GM19438 (cell line): ENCODE data around the gene NKX6-2.
"Not testable (repeated sequence)": the region's sequence is repeated elsewhere in the genome, so short reads cannot be mapped to it uniquely, and the experiment has no call there.

ENCODE experiments used
- ATAC-seq: cut with Tn5 transposase; IDR thresholded peaks from one replicate; pipeline ENCODE4 v1.9.1; 2021; ENCODE audit warnings: low read depth; ENCODE audit not compliant: unreplicated experiment

NKX6-2 gene

DNA sequence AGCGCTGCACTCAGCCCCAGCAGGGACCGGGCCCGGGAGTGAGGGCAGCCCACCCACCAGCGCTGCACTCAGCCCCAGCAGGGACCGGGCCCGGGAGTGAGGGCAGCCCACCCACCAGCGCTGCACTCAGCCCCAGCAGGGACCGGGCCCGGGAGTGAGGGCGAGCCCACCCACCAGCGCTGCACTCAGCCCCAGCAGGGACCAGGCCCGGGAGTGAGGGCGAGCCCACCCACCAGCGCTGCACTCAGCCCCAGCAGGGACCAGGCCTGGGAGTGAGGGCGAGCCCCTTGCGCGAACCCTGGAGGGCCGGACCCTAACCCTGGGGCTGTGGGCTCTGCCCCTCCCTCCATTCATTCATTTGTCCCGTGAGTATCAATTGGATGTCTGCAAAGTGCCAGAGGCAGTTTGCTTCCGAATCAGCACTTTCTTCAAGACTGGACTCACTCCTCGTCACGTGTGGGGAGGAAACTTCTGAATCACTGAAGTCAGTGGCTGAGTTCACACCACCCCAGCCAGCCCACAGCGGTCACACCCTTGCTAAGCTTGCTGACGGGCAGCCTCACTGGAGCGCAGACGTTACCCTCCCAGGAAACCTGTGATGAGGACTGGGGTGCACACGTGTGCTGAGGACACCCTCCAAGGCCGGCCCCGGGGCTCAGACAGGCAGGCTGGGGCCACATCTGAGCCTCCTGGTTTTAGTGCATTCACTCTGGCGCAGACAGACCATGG is 42.6 kb downstream of the NKX6-2 start:
- ATAC-seq = not testable (repeated sequence)

DNA sequence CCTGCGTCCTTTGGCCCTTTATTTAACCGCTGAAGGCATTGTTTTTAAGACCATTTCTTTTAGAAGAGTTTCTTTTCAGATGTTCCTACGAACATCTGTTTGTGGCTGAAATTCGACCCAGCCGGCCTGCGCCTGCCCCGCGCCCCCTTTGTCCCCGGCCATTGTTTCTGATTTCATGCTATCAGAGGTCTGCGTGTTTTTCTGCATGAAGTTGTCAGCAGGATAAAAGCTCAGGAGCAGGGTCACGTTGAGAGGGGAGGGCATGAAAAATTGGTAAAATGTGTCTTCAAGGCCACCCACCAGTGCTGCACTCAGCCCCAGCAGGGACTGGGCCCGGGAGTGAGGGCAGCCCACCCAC is 43.1 kb downstream of the NKX6-2 start:
- no peak for ATAC-seq

DNA sequence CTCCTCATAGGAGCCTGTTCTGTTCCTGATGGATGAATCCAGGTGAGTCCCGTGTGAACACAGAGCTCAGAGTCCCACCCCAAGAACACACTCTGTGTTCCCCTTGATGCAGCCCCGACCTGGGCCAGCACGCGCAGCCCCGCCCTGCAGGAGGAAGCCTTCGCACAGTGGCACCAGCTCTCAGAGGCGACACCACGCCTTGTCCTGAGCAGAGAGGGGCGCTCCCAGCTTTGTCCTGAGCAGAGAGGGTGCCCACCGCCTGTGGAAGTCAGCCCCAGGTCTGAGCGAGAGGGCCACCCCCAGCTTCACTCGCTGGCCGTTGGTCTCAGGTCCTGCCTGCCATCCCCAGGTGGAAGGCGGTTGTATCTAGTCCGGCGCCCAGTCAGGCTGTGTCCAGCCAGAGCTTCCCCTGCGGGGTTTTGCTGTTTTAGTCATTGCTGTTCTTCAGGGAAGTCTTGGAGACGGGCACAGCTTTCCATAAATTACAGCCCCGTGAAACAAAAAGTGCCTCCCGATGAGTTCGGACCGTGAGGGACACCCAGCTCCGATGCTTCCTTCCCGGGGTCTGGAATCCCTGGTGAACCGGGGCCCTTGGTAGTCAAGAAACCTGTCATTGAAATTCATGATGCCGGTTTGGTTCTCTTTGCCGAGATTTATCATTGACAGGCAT is 43.6 kb downstream of the NKX6-2 start:
- ATAC-seq = no peak

DNA sequence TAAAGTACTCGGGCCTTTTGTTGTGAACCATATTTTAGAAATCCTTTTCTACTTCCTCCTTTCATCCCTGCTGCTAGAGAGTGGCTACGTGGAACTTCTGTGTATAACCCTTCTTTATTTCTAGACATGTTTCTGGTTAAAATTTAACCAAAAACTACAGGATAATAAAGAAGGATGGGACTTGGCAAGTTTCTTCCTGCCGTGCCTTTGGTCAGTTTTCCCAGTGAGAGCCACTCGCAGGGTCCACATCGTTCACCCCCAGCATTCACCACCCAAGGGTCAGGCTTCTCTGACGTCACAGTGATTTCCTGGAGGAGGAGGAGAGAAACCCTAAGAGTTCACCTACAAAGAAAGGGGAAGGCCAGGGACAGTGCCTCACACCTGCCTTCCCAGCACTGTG is 45.4 kb downstream of the NKX6-2 start:
- ATAC-seq = no peak

DNA sequence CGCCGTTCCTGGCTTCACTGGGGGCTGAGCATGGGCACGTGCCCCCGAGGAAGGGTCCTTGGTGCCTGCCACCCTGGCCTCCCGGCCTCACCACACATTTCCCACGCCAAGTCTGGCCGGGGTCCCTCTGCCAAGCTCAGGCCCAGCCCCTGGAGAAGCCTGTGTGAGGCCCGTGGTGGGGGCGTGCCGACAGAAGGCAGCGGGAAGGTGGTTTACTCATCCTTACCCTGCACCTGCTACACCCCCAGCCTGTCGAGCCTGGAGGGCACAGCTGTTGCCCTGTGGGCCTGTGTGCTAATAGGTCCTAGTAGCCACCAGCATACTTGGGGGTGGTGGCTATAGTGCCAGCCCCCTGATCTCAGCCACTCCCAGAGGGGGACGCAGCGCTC is 46.7 kb downstream of the NKX6-2 start:
- no peak for ATAC-seq

DNA sequence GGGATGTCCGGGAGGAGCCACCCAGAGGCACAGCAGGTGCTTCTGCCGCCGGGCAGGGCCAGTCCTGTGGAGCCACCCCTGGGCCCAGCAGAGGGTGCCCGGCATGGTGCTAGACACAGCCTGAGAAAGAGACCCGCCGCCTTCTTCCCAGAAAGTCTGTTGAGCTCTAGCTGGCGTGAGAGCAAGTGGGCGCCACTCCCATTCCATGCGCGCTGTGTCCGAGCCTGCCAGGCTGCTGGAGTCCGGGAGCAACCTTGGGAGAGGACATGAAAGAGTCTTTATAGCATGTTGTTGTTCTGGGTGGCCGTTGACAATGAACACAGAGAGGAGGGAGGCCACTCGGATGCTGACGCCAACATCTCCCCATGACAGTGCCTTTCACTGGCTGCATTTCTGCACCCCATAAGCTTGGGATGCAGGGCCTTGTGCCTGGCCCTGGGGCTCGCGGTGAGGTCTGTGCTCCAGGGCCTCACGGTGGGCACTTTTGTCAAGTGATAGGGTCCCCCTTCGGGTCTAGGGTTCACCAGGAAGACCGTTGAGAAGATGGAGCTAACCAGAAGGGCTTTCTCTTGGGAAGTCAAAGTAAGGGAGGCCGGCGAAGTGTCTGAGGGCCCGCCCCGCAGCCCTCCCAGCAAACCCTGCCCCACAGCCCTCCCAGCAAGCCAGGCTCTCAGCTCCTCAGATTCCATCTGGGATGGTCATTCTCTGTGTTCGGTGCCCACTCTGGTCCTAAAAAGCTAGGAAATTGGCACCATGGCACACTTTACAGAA is 47.3 kb downstream of the NKX6-2 start:
- no peak for ATAC-seq

DNA sequence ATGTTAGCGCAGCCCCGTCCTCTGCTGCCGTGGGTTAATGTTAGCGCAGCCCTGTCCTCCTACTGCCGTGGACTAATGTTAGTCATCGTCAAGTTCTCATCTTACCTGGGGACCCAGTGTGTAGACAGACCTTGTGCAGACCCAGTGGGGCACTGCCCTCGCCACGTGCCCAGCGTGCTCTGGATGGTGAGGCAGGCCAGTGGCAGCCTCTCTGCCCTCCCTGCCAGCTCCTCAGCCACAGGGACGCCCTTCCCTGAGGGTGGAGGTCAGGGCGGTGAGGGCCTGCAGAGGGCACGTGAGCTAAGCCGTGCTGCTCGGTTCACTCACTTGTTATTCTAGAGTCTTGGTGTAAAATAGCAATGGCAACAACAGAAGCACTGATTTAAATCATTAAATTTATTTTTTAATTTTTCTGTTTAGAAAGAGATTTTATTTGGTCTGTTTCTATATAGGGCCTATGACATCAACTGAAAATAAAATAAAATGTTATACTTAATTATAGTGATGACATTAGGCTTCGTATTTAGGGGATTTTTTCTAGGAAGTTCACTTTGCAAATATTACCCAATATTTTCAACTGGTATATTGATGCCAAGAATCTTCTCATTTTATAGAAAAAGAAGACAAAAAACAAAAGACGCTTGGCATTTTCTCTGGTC is 48.4 kb downstream of the NKX6-2 start:
- ATAC-seq = no peak

DNA sequence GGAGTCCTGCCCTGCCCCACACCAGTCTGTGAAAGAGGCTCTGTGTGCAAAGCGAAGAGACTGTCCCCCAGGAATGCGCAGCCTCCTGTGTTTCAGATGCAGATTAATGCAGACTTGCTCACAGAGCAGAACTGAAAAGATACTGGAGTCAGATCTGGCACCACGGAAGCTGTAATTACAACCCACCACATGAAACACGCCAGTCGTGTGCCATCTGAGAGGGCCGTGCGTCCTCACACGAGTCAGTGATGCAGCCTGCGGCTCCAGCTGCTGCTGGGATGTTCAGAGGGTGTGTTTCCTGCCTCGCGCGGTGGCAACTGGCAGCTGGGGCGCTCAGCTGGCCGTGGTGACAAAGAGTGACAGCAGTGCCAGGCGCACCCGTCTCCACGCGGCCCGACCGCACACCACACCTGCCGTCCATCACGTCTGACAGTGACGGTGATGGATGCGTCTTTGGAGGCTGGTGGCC is 50.0 kb downstream of the NKX6-2 start:
- ATAC-seq = no peak

DNA sequence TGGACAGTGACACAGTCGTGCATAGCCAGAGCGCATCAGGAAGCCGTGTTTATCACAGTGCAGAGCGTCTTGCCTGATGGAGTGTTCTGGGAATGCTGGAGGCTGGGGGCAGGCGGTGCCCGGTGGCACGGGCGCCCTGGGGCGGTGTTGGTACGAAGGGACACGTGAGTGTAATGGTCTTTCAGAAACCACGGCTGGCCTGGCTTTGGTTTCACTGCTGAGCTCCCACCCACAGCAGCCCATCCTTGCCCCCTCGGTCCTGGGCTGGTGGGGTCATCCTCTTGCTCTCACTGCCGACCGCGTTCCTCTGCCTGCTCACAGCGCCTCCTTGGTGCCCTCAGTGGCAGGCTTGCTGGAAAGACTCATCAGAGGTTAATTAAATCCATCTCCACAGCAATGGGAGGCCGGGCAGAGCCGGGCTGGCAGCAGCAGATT is 50.6 kb downstream of the NKX6-2 start:
- no peak for ATAC-seq

DNA sequence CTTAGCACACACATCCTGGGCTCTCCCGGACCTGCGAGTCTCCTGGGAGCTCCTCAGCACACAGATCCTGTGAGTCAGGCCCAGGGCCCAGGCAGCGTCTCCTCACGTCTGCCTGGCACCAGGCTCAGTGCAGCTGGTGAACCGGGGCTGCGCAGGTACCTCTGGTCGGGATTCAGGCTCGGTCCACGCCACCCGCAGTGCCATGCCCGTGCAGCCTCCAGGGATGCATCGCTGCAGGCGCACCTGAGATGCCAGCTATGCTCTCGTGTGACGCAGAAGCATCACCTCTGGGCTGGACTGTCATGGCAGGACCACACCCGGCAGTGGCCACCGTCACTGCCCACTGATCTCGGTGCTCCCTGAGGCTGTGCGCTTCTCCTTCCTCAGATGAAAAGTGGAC is 52.0 kb downstream of the NKX6-2 start:
- ATAC-seq = no peak
